Non-pigmented ciliary epithelial cell (primary cell): ENCODE results near the gene SEMA3E.
"Not testable (repeated sequence)": the region's sequence is repeated elsewhere in the genome, so short reads cannot be mapped to it uniquely, and the experiment has no call there.

Source experiments
- DNase-seq: peaks from one replicate; pipeline ENCODE4 v3.0.0-alpha.2; 2010; ENCODE audit warnings: low read depth

Gene SEMA3E

GRCh38 chr7:83648464-83649241 is at the start of gene SEMA3E:
Gene SEMA3E (minus strand): TSS chr7:83649139.
- peak; percentile 15 for DNase-seq

- no peak for DNase-seq
These were observed 49.0 kb upstream of the SEMA3E start for GRCh38 chr7:83697804-83698530.

GRCh38 chr7:83696101-83696500 is 47.2 kb upstream of the SEMA3E start:
- no peak for DNase-seq

- no peak for DNase-seq
These were observed 46.4 kb upstream of the SEMA3E start for GRCh38 chr7:83695128-83695960.

- no peak for DNase-seq
These were observed 44.3 kb upstream of the SEMA3E start for GRCh38 chr7:83693256-83693655.

- DNase-seq: no peak
These were observed 42.2 kb upstream of the SEMA3E start for GRCh38 chr7:83691095-83691494.

- DNase-seq: no peak
These were observed 40.9 kb upstream of the SEMA3E start for GRCh38 chr7:83689855-83690254.

- DNase-seq: no peak
These were observed 37.5 kb upstream of the SEMA3E start for GRCh38 chr7:83686416-83686815.

GRCh38 chr7:83684928-83685327 is 36.0 kb upstream of the SEMA3E start:
- no peak for DNase-seq

- DNase-seq: no peak
These were observed 32.4 kb upstream of the SEMA3E start for GRCh38 chr7:83681200-83681778.

- peak; percentile 90 for DNase-seq
These were observed 28.4 kb upstream of the SEMA3E start for GRCh38 chr7:83677180-83677866.

GRCh38 chr7:83673291-83673690 is 24.4 kb upstream of the SEMA3E start:
- not testable (repeated sequence) for DNase-seq

GRCh38 chr7:83672157-83672556 is 23.2 kb upstream of the SEMA3E start:
- DNase-seq: no peak

GRCh38 chr7:83663131-83663530 is 14.2 kb upstream of the SEMA3E start:
- DNase-seq: no peak

- DNase-seq: no peak
These were observed 9.2 kb upstream of the SEMA3E start for GRCh38 chr7:83658126-83658525.

- peak; percentile 26 for DNase-seq
These were observed 7.1 kb upstream of the SEMA3E start for GRCh38 chr7:83655951-83656556.

- DNase-seq: no peak
These were observed 3.5 kb upstream of the SEMA3E start for GRCh38 chr7:83652481-83652880.

GRCh38 chr7:83649701-83650100 is 762 bp upstream of the SEMA3E start:
- DNase-seq: no peak

- DNase-seq: no peak
These were observed 2.9 kb downstream of the SEMA3E start for GRCh38 chr7:83646027-83646426.

GRCh38 chr7:83643739-83644138 is 5.2 kb downstream of the SEMA3E start:
- DNase-seq: no peak

GRCh38 chr7:83643012-83643411 is 5.9 kb downstream of the SEMA3E start:
- DNase-seq: no peak
